Measurements from ENCODE around the gene AP2S1. TPM values are rescaled to one million over a fixed set of nuclear protein-coding genes. Genes with fewer than 3 reads are reported as not detected.

Gene AP2S1
- total and polyA plus RNA-seq, 2 of the 8 experiments (the other 6 are each of a cell fraction or from before 2014, with no cell fraction given), result 195 to 211 TPM

DNA sequence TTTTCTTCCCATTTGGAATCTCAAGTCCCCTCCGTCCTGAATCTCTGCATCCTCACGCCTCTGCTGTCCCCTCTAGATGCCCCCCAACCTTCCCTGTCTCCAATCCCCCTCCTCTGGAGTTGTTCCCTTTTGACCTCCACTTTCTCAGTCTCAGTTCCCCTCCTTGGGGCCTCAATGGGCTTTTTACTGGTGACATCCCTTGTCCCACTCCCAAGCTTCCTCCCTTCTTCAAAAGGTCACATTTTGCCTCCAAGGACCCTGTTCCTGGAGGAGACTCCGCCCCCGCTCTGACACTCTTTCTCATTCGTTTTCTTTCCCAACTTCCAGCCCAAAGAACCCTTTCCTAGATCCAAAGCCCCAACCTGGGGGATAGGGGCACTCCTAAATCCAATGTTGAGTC is 1.0 kb downstream of the AP2S1 start (continued):
- TF ChIP-seq, protein P1, sequence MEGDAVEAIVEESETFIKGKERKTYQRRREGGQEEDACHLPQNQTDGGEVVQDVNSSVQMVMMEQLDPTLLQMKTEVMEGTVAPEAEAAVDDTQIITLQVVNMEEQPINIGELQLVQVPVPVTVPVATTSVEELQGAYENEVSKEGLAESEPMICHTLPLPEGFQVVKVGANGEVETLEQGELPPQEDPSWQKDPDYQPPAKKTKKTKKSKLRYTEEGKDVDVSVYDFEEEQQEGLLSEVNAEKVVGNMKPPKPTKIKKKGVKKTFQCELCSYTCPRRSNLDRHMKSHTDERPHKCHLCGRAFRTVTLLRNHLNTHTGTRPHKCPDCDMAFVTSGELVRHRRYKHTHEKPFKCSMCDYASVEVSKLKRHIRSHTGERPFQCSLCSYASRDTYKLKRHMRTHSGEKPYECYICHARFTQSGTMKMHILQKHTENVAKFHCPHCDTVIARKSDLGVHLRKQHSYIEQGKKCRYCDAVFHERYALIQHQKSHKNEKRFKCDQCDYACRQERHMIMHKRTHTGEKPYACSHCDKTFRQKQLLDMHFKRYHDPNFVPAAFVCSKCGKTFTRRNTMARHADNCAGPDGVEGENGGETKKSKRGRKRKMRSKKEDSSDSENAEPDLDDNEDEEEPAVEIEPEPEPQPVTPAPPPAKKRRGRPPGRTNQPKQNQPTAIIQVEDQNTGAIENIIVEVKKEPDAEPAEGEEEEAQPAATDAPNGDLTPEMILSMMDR (IDR thresholded peaks at IDR 0.05; ENCODE audit: control extremely low read depth in 1 of 3, insufficient read depth in 1 of 3, low read depth in 1 of 3, low read length in 3 of 3), result no peak
- TF ChIP-seq SIRT6 (IDR thresholded peaks at IDR 0.05; ENCODE audit: low read length) (no peak), KDM1A (IDR thresholded peaks at IDR 0.05; ENCODE audit: borderline replicate concordance, low read length) (no peak), RXRA (IDR thresholded peaks at IDR 0.05; ENCODE audit: insufficient read depth, low read depth, low read length) (no peak), TAF7 (optimal IDR thresholded peaks at IDR 0.05; ENCODE audit: borderline replicate concordance, low read depth, low read length) (no peak), POU5F1 (IDR thresholded peaks at IDR 0.05; ENCODE audit: low read depth, low read length) (no peak)

Measured in H1 (cell line).